SK-N-SH (cell line): ENCODE data around the gene KIF18A.

Experiments
- CTCF ChIP-seq: fragments of 200-600 bp; sonication (generic); IDR thresholded peaks from 2 replicates; pipeline ENCODE4 v1.6.1; 2017; ENCODE audit warnings: antibody characterized with exemption, mild to moderate bottlenecking, moderate library complexity
- FOXM1 ChIP-seq: IDR thresholded peaks from 2 replicates; pipeline ENCODE4 v1.4.0; 2012; ENCODE audit warnings: low read depth, mild to moderate bottlenecking
- IRF3 ChIP-seq: fragments of 150-350 bp; IDR thresholded peaks from 2 replicates; pipeline ENCODE4 v1.6.1; 2016; ENCODE audit warnings: mild to moderate bottlenecking, low read depth, low read length
- USF1 ChIP-seq: IDR thresholded peaks from 2 replicates; pipeline ENCODE4 v1.4.0; 2012; ENCODE audit warnings: low read depth, borderline replicate concordance
- TF ChIP-seq, protein P1 (sequence below): fragments of 150-350 bp; IDR thresholded peaks from 2 replicates; pipeline ENCODE4 v1.6.1; 2017; ENCODE audit warnings: antibody characterized with exemption, low read length, low read depth, borderline replicate concordance

GRCh38 chr11:28009996-28010395 lies 98.0 kb downstream of the KIF18A start:
- TF ChIP-seq CTCF (no peak), FOXM1 (no peak), IRF3 (no peak), USF1 (no peak)
- TF ChIP-seq, protein P1, sequence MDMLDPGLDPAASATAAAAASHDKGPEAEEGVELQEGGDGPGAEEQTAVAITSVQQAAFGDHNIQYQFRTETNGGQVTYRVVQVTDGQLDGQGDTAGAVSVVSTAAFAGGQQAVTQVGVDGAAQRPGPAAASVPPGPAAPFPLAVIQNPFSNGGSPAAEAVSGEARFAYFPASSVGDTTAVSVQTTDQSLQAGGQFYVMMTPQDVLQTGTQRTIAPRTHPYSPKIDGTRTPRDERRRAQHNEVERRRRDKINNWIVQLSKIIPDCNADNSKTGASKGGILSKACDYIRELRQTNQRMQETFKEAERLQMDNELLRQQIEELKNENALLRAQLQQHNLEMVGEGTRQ: no peak
